Omental fat pad (tissue), 4 donors: ENCODE data around the gene HTR2B. TPM values are rescaled to one million over a fixed set of nuclear protein-coding genes. Genes with fewer than 3 reads are reported as not detected.

ENCODE experiments used
- ATAC-seq: fragments of 150-250 bp; one replicate; pipeline ENCODE4 v1.9.1; 2016; ENCODE audit warnings: mild to moderate bottlenecking, moderate library complexity; ENCODE audit not compliant: low FRiP score
- DNase-seq: peaks from one replicate; pipeline ENCODE4 v3.0.0-alpha.2; 2019; ENCODE audit warnings: low spot score
- CTCF ChIP-seq, 3 donors: fragments of 450-650 bp; IDR thresholded peaks; one replicate each; pipeline ENCODE4 v1.5.1; 2016 to 2017; ENCODE audit warnings: antibody characterized with exemption in 3 of 3, mild to moderate bottlenecking in 3 of 3, moderate library complexity in 2 of 3
- total RNA-seq, 4 donors: library from RNA; depleted of rRNA; stranded (reverse); fragments of >200 nt; gene quantifications; one replicate each; pipeline ENCODE4 v1.1.0, GENCODE V29; 2016

HTR2B gene
- total RNA-seq, 4 donors from 2014 or later, result 0.37 to 1.5 (median 0.87) TPM

DNA sequence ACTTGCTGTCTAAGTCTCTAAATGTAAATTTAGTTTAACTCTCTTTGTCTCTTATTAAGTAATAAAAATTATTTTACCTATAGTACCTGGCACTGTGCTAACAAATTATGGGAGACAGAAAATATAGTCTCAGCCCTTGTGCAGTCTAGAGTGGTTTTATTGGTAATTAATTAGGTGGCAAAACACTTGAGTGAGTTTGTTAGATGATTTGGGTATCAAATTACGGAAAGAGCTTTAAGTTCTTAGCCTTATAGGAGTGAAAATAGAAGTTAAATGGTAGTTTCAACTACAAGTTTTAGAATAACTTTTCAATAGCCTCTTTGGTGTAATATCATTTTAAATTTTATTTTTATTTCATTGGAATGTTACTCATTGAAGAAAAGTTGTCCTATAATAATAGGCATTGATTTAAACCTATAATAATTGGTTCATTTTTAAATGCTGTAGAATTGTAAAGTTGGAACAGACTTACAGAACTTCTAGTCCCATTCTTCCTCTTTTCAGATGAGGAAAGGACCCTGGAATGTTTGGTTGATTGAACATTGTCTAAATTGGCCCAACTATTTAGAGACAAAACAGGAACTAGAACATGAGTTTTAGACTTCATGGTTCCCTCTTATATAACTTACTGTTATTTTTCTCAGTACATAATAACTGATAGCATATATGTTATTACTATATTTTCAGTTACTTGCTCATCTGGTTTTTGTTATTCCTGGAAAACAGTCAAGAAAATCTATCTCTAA lies 10.2 kb upstream of the HTR2B start:
- no peak for TF ChIP-seq CTCF (IDR thresholded peaks at IDR 0.05)
- no peak for DNase-seq
- no peak for ATAC-seq

DNA sequence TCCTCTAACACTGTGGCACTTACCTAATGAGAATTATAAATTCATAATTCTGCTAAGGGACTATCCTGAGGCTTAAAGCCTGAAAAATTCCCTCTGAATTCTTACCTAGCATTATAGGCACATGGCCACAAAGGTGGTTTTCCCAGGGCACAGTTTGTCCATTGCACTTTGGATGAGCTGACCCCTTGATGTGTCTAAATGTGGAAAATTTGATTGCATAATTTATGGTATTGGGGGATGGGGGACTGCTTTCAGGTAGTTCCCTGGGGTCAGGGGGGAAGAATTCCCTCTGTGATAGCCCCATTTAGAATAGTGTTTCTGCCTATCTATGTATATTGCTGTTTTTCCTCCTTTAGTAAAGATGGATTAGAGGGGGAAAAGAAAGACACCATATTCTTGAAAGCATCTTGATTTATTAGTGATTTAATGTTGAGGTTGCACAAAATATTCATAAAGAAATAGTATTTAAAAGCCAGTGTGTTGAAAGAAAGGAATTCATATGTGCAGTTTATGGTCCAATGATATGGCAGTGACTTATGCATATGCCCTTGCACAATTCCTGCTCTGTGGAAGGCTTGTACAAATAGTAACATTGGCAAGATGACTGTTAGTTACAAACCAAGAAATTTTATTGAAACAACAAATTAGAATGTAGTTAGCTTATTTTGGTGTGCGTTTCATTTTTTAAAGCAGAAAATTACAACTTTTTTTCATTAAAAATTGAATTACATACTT lies 8.7 kb upstream of the HTR2B start:
- no peak for TF ChIP-seq CTCF (IDR thresholded peaks at IDR 0.05)
- ATAC-seq, result no peak
- DNase-seq, result no peak

DNA sequence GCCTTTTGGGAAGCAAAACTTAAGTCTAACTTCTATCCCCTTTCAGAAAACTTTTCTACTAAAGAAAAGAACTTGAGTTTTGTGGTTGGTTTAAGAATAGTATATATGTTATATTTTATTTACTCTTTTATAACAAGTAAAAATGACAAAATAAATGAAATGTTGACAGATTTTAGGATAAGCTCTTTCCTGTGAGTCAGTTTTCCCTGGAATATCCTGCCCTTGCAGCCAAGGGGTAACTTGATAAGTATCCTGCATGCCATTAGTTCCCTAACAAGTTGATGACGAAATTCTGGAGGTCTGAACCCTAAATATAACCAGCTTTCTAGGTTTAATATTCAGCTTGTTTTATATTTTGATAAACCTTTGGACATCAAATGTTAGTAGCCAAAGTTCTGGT lies 7.3 kb upstream of the HTR2B start:
- no peak for TF ChIP-seq CTCF (IDR thresholded peaks at IDR 0.05)
- DNase-seq (no peak), ATAC-seq (no peak)

- no peak for TF ChIP-seq CTCF (IDR thresholded peaks at IDR 0.05)
- ATAC-seq, result no peak
- DNase-seq, result no peak
Measured at GRCh38 chr2:231130336-231131056, 5.7 kb upstream of the HTR2B start.

GRCh38 chr2:231129216-231129615 lies 4.4 kb upstream of the HTR2B start:
- ATAC-seq (no peak), DNase-seq (no peak)
- no peak for TF ChIP-seq CTCF (IDR thresholded peaks at IDR 0.05)

- DNase-seq, result no peak
- ATAC-seq, result no peak
- no peak for TF ChIP-seq CTCF (IDR thresholded peaks at IDR 0.05)
Measured at GRCh38 chr2:231128541-231128940, 3.7 kb upstream of the HTR2B start.
